Right forelimb (tissue), 1 donor: Measurements from ENCODE around the gene ARMC5.
"Not testable (repeated sequence)": the region's sequence is repeated elsewhere in the genome, so short reads cannot be mapped to it uniquely, and the experiment has no call there.

Experiments
- DNase-seq: peaks from one replicate; pipeline ENCODE4 v3.0.0-alpha.2; 2018

Gene ARMC5

DNA sequence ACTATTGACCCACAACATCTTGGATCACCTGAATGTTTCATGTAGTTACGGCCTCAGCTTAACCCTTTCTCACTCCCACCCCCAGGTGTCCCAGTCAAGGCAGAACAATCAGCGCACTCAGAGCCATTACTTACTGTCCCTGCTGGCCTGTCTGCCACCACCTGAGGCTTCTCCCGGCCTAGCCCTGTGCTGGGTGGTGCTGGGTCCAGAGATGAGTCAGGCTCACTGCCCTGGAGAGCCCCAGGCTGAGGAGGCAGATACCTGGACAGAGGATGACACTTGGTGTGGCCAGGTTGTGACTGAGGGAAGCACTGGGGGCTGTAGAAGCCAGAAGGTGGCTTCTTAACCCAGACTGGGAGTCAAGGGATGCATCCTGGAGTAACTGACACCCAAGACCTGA lies 19.7 kb downstream of the ARMC5 start:
- no peak for DNase-seq

DNA sequence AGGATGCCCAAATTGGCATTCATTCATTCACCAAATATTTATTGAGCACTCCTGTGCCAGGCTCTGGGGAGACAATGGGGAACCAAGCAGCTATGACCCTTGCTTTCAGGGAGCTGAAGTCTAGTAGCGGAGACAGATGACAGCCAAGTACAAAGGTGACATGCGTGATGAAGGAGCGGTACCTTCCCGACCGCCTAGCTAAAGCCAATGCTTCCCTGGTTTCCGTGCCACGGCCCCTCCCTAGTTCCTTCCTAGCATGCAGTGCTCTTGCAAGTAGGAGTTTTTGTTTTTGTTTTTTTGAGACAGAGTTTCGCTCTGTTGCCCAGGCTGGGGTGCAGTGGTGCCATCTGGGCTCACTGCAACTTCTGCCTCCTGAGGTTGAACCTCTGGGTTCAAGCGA lies 20.4 kb downstream of the ARMC5 start:
- DNase-seq, result no peak

DNA sequence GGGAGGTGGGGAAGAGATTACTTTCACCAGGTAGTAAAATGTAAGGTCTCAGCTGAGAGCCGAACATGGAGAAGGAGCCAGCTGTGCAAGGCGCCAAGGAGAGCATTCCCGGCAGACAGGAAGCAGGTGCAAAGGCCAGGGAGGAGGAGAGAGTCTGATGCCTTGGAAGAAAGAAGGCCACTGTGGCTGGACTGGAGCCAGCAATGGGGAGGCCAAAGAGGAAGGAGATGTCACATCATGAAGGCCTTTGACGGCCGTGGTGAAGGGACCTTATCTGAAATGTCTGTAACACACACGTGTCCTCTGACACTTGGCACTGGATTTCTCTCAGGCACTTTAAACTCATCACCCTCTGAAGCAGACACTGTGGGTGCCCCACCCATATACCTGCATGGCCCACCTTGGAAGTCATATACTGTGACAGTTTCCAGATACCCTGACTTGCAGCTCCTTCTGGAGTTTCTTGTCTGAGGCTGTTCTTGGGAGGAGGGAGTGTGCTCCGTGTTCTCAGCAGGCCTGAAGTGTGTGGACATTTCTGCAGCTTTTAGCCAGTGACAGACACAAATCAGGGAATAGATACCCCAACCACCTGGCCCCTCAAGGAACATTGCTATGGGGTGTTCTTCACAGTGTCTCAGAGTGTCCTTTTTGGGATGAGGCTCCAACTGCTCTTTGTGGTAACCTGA lies 21.7 kb downstream of the ARMC5 start:
- no peak for DNase-seq

DNA sequence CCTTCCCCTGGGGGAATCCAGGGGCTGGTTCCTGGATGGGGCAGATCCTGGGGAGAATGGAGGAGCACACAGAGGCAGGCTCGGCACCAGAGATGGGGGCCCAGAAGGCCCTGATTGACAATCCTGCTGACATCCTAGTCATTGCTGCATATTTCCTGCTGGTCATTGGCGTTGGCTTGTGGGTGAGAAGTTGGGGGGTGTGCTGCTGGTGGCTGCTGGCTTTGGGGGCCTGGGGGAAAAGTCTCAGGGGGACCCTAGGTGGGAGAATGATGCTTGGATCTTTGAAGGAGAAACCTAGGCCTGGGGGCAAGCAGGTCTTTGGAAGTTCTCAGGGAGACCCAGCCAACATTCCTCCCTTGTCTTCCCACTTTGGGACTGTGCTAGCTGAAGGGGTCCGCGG lies 23.8 kb downstream of the ARMC5 start, which contains the start of gene SLC5A2:
Gene SLC5A2 (plus strand): TSS at position 43 of the 400 bp plus-strand sequence. CDS start 14 bp downstream, at position 57.
- DNase-seq, result no peak

- DNase-seq, result not testable (repeated sequence)
Observed at GRCh38 chr16:31484048-31484447, 24.7 kb downstream of the ARMC5 start.

GRCh38 chr16:31484491-31485171 lies 25.3 kb downstream of the ARMC5 start:
- peak; percentile 49 for DNase-seq

DNA sequence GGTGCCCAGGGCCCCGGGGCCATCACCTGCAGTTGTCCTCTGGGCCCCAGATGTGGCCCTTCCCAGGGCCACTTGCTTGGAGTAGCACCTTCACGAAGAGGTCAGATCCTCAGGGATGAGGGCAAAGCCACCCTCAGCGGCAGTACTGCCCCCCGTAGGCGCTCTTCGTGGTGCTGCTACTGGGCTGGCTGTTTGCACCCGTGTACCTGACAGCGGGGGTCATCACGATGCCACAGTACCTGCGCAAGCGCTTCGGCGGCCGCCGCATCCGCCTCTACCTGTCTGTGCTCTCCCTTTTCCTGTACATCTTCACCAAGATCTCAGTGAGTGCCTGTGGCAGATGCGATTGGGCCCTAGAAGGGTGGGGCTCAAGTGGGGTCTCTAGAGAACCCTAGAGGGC lies 26.3 kb downstream of the ARMC5 start:
- DNase-seq, result no peak

GRCh38 chr16:31486045-31486444 lies 26.7 kb downstream of the ARMC5 start:
- DNase-seq, result peak; percentile 58

GRCh38 chr16:31487071-31487719 lies 27.9 kb downstream of the ARMC5 start:
- DNase-seq, result no peak

DNA sequence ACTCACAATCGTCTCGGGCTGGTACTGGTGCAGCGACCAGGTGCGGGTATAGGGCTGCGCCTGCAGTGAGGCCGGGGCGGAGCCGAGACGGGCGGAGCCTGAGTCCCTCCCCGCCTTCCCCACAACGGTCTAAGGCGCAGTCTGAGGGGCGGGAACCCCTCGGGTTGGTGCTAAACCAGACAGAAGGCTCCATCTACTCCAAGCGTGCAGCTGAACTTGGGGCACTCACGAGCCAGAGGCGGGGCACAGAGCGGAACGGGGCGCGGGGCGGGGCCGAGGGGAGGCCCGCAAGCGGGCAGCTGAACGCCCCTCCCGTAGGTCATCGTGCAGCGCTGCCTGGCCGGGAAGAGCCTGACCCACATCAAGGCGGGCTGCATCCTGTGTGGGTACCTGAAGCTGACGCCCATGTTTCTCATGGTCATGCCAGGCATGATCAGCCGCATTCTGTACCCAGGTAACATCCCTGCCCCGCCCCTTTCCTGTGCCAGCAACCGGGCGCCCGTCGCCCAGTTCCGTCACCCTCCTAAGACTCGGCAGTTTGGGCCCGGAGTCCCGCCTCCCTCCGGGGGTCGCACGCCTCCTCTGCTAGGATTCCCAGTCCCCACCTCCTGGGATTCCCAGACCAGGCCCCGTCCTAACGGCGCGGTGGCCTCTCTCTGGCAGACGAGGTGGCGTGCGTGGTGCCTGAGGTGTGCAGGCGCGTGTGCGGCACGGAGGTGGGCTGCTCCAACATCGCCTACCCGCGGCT lies 28.6 kb downstream of the ARMC5 start:
- peak; percentile 73 for DNase-seq

DNA sequence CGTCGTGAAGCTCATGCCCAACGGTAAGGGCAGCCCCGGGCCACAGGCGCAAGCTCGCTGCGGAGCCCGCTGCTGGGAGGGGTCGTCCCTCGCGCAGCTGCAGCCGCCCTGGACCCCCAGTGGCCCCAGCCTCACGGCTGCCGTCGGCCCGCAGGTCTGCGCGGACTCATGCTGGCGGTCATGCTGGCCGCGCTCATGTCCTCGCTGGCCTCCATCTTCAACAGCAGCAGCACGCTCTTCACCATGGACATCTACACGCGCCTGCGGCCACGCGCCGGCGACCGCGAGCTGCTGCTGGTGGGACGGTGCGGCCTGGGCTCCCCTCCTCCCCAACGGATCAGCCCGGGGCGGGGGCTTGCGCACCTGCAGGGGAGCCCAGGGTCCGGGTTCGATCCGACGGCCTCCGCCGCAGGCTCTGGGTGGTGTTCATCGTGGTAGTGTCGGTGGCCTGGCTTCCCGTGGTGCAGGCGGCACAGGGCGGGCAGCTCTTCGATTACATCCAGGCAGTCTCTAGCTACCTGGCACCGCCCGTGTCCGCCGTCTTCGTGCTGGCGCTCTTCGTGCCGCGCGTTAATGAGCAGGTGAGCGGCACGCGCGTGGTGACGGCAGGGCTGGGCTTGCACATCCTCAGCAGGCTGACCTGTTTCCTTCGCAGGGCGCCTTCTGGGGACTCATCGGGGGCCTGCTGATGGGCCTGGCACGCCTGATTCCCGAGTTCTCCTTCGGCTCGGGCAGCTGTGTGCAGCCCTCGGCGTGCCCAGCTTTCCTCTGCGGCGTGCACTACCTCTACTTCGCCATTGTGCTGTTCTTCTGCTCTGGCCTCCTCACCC lies 29.4 kb downstream of the ARMC5 start:
- peak; percentile 56 for DNase-seq

GRCh38 chr16:31489298-31489564 lies 29.9 kb downstream of the ARMC5 start:
- DNase-seq, result no peak

DNA sequence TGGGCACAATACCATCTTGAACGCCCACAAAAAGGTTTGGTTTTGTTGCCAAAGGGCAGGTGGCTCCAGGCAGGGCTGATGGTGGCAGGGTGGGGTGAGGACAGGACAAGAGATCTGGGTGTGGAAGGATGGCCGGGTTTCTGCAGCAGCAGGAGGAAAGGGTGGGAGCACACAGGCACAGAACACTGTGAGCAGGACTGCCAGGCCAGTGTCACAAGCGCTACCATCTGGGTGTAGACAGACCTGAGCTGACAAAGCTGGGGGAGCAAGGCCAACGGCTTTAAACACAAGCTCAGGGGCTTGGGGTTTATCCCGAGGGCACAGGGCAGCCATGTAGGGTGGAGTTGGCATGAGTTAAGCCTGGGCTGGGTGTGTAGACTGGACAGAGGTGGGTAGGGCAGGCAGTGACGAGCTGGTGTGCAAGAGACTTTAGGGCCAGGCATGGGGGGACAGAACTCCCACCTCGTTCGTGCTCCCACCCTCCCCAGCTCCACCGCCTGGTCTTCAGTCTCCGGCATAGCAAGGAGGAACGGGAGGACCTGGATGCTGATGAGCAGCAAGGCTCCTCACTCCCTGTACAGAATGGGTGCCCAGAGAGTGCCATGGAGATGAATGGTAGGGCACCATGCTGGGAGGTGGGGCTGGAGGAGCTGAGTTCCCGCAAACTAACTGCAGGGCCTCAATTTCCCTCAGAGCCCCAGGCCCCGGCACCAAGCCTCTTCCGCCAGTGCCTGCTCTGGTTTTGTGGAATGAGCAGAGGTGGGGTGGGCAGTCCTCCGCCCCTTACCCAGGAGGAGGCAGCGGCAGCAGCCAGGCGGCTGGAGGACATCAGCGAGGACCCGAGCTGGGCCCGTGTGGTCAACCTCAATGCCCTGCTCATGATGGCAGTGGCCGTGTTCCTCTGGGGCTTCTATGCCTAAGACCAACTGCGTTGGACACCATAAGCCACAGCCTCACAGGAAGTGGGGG lies 30.6 kb downstream of the ARMC5 start:
- DNase-seq, result no peak

GRCh38 chr16:31491778-31492418 lies 32.6 kb downstream of the ARMC5 start:
- DNase-seq, result no peak

GRCh38 chr16:31493506-31494125 lies 34.3 kb downstream of the ARMC5 start:
- no peak for DNase-seq

GRCh38 chr16:31496670-31497069 lies 37.4 kb downstream of the ARMC5 start:
- DNase-seq, result no peak

- no peak for DNase-seq
Observed at GRCh38 chr16:31498493-31498892, 39.2 kb downstream of the ARMC5 start.

DNA sequence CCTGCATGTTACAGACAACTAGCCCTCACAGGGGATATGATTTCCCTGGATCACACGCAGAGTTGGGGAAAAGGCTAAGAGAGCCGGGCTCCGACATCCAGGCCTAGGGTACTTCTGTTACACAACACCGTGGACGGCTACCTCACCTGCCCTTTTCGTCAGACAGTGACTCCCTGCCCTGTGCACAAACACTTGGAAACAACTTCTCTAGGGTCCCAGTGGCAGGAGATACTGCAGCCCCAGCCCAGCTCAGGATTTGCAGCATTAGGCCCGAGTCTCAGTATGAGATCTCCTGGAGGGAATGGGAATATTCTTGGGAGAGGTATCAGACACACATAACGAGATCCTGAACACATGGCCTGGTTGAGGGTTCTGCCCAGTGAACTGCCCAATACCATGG lies 40.6 kb downstream of the ARMC5 start:
- DNase-seq, result no peak

DNA sequence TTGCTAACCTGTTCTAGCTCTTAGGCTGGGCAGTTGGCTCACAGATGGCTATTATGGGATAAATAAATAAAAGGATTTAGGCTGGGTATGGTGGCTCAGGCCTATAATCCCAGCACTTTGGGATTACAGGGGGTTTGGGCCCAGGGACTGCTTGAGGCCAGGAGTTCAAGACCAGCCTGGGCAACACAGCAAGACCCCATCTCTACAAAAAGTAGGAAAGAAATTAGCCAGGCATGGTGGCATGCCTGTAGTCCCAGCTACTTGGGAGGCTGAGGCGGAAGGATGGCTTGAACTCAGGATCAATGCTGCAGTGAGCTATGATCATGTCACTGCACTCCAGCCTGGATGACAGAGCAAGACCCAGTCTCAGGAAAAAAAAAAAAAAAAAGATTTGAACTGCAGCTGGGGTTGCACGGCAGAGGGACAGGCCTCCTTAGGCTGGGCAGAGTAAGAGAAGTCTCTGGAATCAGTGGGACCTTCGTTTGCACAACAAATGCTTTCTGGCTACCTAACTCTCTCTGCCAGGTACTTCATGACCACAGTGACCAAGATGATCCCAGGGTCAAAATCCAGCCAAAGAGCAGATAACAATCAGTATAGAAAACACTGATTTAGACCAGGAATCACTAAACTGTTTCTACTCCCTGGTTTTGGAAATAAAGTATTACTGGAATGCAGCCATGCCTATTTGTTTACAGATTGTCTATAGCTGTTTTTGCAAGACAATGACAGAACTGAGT lies 42.1 kb downstream of the ARMC5 start:
- no peak for DNase-seq

DNA sequence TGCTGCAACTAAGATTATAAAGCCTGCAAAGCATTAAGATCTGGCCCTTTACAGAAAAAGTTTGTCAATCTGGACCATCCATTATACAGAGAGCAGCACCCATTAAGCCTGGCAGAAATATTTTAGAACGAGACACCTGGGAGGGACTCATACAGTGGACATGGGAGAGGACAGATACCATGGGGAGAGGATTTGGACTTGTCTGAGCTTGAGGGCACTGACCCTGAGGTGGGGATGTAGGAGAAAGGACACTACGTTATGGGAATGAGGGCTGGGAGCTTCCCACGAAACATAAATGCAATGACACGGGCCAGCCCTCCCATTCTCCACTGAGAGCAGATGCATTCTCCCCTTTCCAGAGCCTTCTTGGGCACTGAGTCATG lies 42.7 kb downstream of the ARMC5 start:
- DNase-seq, result no peak
